SK-N-SH (cell line): Measurements from ENCODE around the gene LENG1. TPM values are rescaled to one million over a fixed set of nuclear protein-coding genes. Genes with fewer than 3 reads are reported as not detected.

Experiments
- CTCF ChIA-PET: fragments of 300-600, 350-600 bp; formaldehyde crosslinking; extraction: SDS; loops from one replicate; lab custom pipeline; 2021; lab: Yijun Ruan, JAX
- POLR2A ChIA-PET: fragments of 350-600 bp; sonication (Branson Sonifier 250); formaldehyde crosslinking; extraction: SDS; loops from one replicate; lab custom pipeline; 2020; ENCODE audit warnings: antibody characterized with exemption, inconsistent platforms; lab: Yijun Ruan, JAX
- DNase-seq: peaks from one replicate; pipeline ENCODE4 v3.0.0; 2012
- H2AFZ ChIP-seq: fragments of 200-600 bp; sonication (generic); 2 replicates; pipeline ENCODE4 v1.8.1; 2016; ENCODE audit warnings: antibody characterized with exemption, mild to moderate bottlenecking, low read depth
- H3F3A ChIP-seq: fragments of 200-600 bp; sonication (generic); replicated peaks from 2 replicates; pipeline ENCODE3; 2016; ENCODE audit warnings: antibody characterized with exemption, mild to moderate bottlenecking; ENCODE audit not compliant: insufficient read depth
- H3K27ac ChIP-seq, 2 experiments: fragments of 200-500 bp in 1 of 2; fragments of 200-600 bp in 1 of 2; sonication (Bioruptor generic) in 1 of 2; sonication (generic), shearing (Covaris generic) in 1 of 2; 2 replicates each; pipeline versions ENCODE4 v1.5.1 to v1.6.1; 2014 to 2016; ENCODE audit warnings: low read depth in 2 of 2, inconsistent platforms in 1 of 2, low read length in 1 of 2, mild to moderate bottlenecking in 1 of 2, mixed read lengths in 1 of 2
- H3K27me3 ChIP-seq: fragments of 200-600 bp; sonication (generic), shearing (Covaris generic); 2 replicates; pipeline ENCODE4 v1.6.1; 2016; ENCODE audit warnings: mixed run types; ENCODE audit not compliant: insufficient read depth
- H3K36me3 ChIP-seq, 2 experiments: fragments of 200-500 bp in 1 of 2; fragments of 200-600 bp in 1 of 2; sonication (Bioruptor generic) in 1 of 2; sonication (generic) in 1 of 2; replicated peaks in 1 of 2; 2 replicates each; pipeline versions ENCODE3 to v1.5.1; 2014 to 2016; ENCODE audit warnings: low read length in 1 of 2, mild to moderate bottlenecking in 1 of 2; ENCODE audit not compliant: insufficient read depth in 2 of 2, control insufficient read depth in 1 of 2
- H3K4me1 ChIP-seq, 2 experiments: fragments of 200-500 bp in 1 of 2; fragments of 200-600 bp in 1 of 2; sonication (Bioruptor generic) in 1 of 2; sonication (generic), shearing (Covaris generic) in 1 of 2; 2 replicates each; pipeline versions ENCODE4 v1.5.1 to v1.6.1; 2014 to 2016; ENCODE audit warnings: low read depth in 1 of 2, low read length in 1 of 2, mixed run types in 1 of 2; ENCODE audit not compliant: insufficient read depth in 2 of 2, control insufficient read depth in 1 of 2
- H3K4me2 ChIP-seq: fragments of 200-600 bp; sonication (generic), shearing (Covaris generic); 2 replicates; pipeline ENCODE4 v1.6.1; 2017; ENCODE audit warnings: mixed run types
- H3K4me3 ChIP-seq, 2 experiments: fragments of 200-500 bp in 1 of 2; fragments of 200-600 bp in 1 of 2; sonication (Bioruptor generic) in 1 of 2; sonication (generic), shearing (Covaris generic) in 1 of 2; 2 replicates each; pipeline versions ENCODE4 v1.5.1 to v1.8.1; 2014 to 2016; ENCODE audit warnings: low read depth in 2 of 2, inconsistent platforms in 1 of 2, low read length in 1 of 2, mild to moderate bottlenecking in 1 of 2, mixed read lengths in 1 of 2, moderate library complexity in 1 of 2
- H3K79me2 ChIP-seq: fragments of 200-600 bp; sonication (generic); 2 replicates; pipeline ENCODE4 v1.8.1; 2017; ENCODE audit warnings: mild to moderate bottlenecking; ENCODE audit not compliant: insufficient read depth
- H3K9ac ChIP-seq: fragments of 200-600 bp; sonication (generic); 2 replicates; pipeline ENCODE4 v1.6.1; 2017; ENCODE audit warnings: mixed run types
- H3K9me2 ChIP-seq: fragments of 200-600 bp; sonication (generic); 2 replicates; pipeline ENCODE4 v1.6.1; 2017; ENCODE audit warnings: mixed run types
- H3K9me3 ChIP-seq: fragments of 200-600 bp; sonication (generic); 2 replicates; pipeline ENCODE4 v1.6.1; 2017; ENCODE audit warnings: mixed run types, mild to moderate bottlenecking, moderate library complexity
- H4K20me1 ChIP-seq: fragments of 200-600 bp; sonication (generic); 2 replicates; pipeline ENCODE4 v1.6.1; 2017; ENCODE audit warnings: mild to moderate bottlenecking, mixed run types; ENCODE audit not compliant: insufficient read depth
- CHD2 ChIP-seq: fragments of 150-350 bp; IDR thresholded peaks from 2 replicates; pipeline ENCODE4 v1.6.1; 2018; ENCODE audit warnings: low read length; ENCODE audit not compliant: partially characterized antibody
- ELF1 ChIP-seq: IDR thresholded peaks from 2 replicates; pipeline ENCODE4 v1.4.0; 2012
- EZH2phosphoT487 ChIP-seq: fragments of 200-600 bp; sonication (generic); IDR thresholded peaks from 2 replicates; pipeline ENCODE4 v1.6.1; 2017; ENCODE audit warnings: low read depth, mixed run types, mild to moderate bottlenecking, antibody characterized with exemption, moderate library complexity, borderline replicate concordance
- FOXJ3 ChIP-seq: sonication (generic); formaldehyde crosslinking; IDR thresholded peaks from 2 replicates; pipeline ENCODE4 v1.5.1; 2020; ENCODE audit warnings: mild to moderate bottlenecking, missing genetic modification reagents
- FOXM1 ChIP-seq: IDR thresholded peaks from 2 replicates; pipeline ENCODE4 v1.4.0; 2012; ENCODE audit warnings: low read depth, mild to moderate bottlenecking
- GABPA ChIP-seq: IDR thresholded peaks from 2 replicates; pipeline ENCODE4 v1.4.0; 2012; ENCODE audit warnings: low read depth, mild to moderate bottlenecking
- GATA2 ChIP-seq: sonication (generic); formaldehyde crosslinking; IDR thresholded peaks from 2 replicates; pipeline ENCODE4 v1.5.0; 2020; ENCODE audit warnings: mild to moderate bottlenecking, missing genetic modification reagents
- JUND ChIP-seq: IDR thresholded peaks from 2 replicates; pipeline ENCODE4 v1.4.0; 2012
- MAX ChIP-seq: IDR thresholded peaks from 2 replicates; pipeline ENCODE4 v1.4.0; 2012; ENCODE audit warnings: low read depth
- MEF2A ChIP-seq: IDR thresholded peaks from 2 replicates; pipeline ENCODE4 v1.4.0; 2012; ENCODE audit warnings: low read depth, borderline replicate concordance
- MXI1 ChIP-seq: IDR thresholded peaks from 2 replicates; pipeline ENCODE4 v1.6.1; 2012; ENCODE audit warnings: mild to moderate bottlenecking, low read depth, low read length, improper control_type of control experiment
- NFIC ChIP-seq: IDR thresholded peaks from 2 replicates; pipeline ENCODE4 v1.4.0; 2012; ENCODE audit warnings: borderline replicate concordance
- NRF1 ChIP-seq: IDR thresholded peaks from 2 replicates; pipeline ENCODE4 v1.6.1; 2012; ENCODE audit warnings: low read depth, mild to moderate bottlenecking, low read length
- PBX3 ChIP-seq: IDR thresholded peaks from 2 replicates; pipeline ENCODE4; 2012
- POLR2AphosphoS5 ChIP-seq: IDR thresholded peaks from 2 replicates; pipeline ENCODE4 v1.6.1; 2012; ENCODE audit warnings: low read depth, low read length
- RCOR1 ChIP-seq: fragments of 150-350 bp; IDR thresholded peaks from 2 replicates; pipeline ENCODE4 v1.6.1; 2017; ENCODE audit warnings: antibody characterized with exemption, low read length
- REST ChIP-seq: IDR thresholded peaks from 2 replicates; pipeline ENCODE4 v1.6.1; 2012; ENCODE audit warnings: mild to moderate bottlenecking, low read depth, low read length, moderate library complexity
- RXRA ChIP-seq: IDR thresholded peaks from 2 replicates; pipeline ENCODE4 v1.4.0; 2012; ENCODE audit warnings: low read depth, mild to moderate bottlenecking, borderline replicate concordance
- SIN3A ChIP-seq: IDR thresholded peaks from 2 replicates; pipeline ENCODE4 v1.6.1; 2012; ENCODE audit warnings: low read depth, mild to moderate bottlenecking, low read length, moderate library complexity, borderline replicate concordance
- SMC3 ChIP-seq: IDR thresholded peaks from 2 replicates; pipeline ENCODE4 v1.6.1; 2012; ENCODE audit warnings: low read depth, low read length, improper control_type of control experiment
- TAF1 ChIP-seq: IDR thresholded peaks from 2 replicates; pipeline ENCODE4 v1.6.1; 2012; ENCODE audit warnings: low read depth, mild to moderate bottlenecking, low read length, moderate library complexity, borderline replicate concordance
- TEAD4 ChIP-seq: IDR thresholded peaks from 2 replicates; pipeline ENCODE4 v1.4.0; 2012; ENCODE audit warnings: mild to moderate bottlenecking, borderline replicate concordance; ENCODE audit not compliant: insufficient read depth
- USF1 ChIP-seq: IDR thresholded peaks from 2 replicates; pipeline ENCODE4 v1.4.0; 2012; ENCODE audit warnings: low read depth, borderline replicate concordance
- YY1 ChIP-seq: IDR thresholded peaks from 2 replicates; pipeline ENCODE4 v1.4.0; 2012; ENCODE audit warnings: low read depth, mild to moderate bottlenecking
- ZBTB33 ChIP-seq: IDR thresholded peaks from 2 replicates; pipeline ENCODE4 v1.4.0; 2012; ENCODE audit warnings: low read depth, borderline replicate concordance
- WGBS: methylation state at CpG from one replicate; pipeline ENCODE4 v1.1.6; 2017; ENCODE audit warnings: low lambda C conversion rate; 5-methylcytosine and 5-hydroxymethylcytosine counted together
- polyA plus RNA-seq, 3 experiments: library from polyadenylated mRNA; depleted of rRNA; stranded (reverse); fragments of >200 nt; gene quantifications; 2 replicates each; pipeline ENCODE4 v1.2.3, GENCODE V29; 2012

LENG1 gene
- 7.7 and 11.4 TPM in 2 replicates for polyA plus RNA-seq (2012; rRNA removed)
- polyA plus RNA-seq (2012; cell fraction: cytosol; rRNA removed): 8.3 and 8.4 TPM in 2 replicates
- polyA plus RNA-seq (2012; cell fraction: nucleus; rRNA removed): 7.5 and 10.1 TPM in 2 replicates

- peak within 1 kb of the TSS; percentile 83 to 92 for H3K4me3 ChIP-seq
- H3K4me2 ChIP-seq: peak within 1 kb of the TSS; percentile 94
- H3F3A ChIP-seq: peaks cover 4% of the 10 kb centered on the region
- H3K4me1 ChIP-seq: peaks cover 7 to 19% of the 10 kb centered on the region in 2 experiments; a peak in 2 of 4 replicates
- POLR2A ChIA-PET: interaction anchor here (0.6 to 1.7 kb wide), 4 partner anchors 9 to 30 kb away, joined by 3 to 9 read pairs (median 5); partner anchors contain the start of genes CNOT3 and MBOAT7
- peak within 1 kb of the TSS; percentile 97 for H3K27ac ChIP-seq
- peaks cover 21 to 26% of the 10 kb centered on the region in 2 experiments for H3K36me3 ChIP-seq
- CTCF ChIA-PET: interaction anchor here (0.6 to 2.3 kb wide), 8 partner anchors 9 to 130 kb away, joined by 3 to 13 read pairs (median 4); partner anchors contain the start of genes PRPF31, TFPT and TMC4
- no peaks in the 10 kb centered on the region for H3K9me3 ChIP-seq
- H2AFZ ChIP-seq: peak within 1 kb of the TSS; percentile 92
- H3K27me3 ChIP-seq: no peaks in the 10 kb centered on the region
- peaks cover 19% of the 10 kb centered on the region; the same call in 1 of the 2 replicates for H3K79me2 ChIP-seq
- WGBS: 2% methylated on average over 40 of the region's 72 CpGs
- no peaks in the 10 kb centered on the region for H3K9me2 ChIP-seq
- no peaks in the 10 kb centered on the region for H4K20me1 ChIP-seq
- peak; percentile 97 for DNase-seq
- peak within 1 kb of the TSS; percentile 88 for H3K9ac ChIP-seq
- TF ChIP-seq MEF2A (no peak), FOXJ3 (CRISPR knock-in tag) (no peak), REST (0 out of 2 replicates have a peak, but pooled peaks have one; percentile 24), MAX (peak; percentile 94), RCOR1 (no peak), ELF1 (peak; percentile 89), RXRA (no peak), NRF1 (peak; percentile 90), POLR2AphosphoS5 (peak; percentile 45; the same call in 1 of the 2 replicates), TEAD4 (no peak), TAF1 (peak; percentile 34; the same call in 1 of the 2 replicates), FOXM1 (no peak), EZH2phosphoT487 (no peak), CHD2 (peak; percentile 97), MXI1 (peak; percentile 85), USF1 (no peak), NFIC (no peak), PBX3 (peak; percentile 96), SIN3A (peak; percentile 97), SMC3 (no peak), JUND (no peak), GATA2 (CRISPR knock-in tag) (no peak), GABPA (peak; percentile 81), ZBTB33 (no peak), YY1 (peak; percentile 83)
Measured at GRCh38 chr19:54159352-54160181, at the start of gene LENG1. Gene LENG1, minus strand, starts transcription at chr19:54159721. Its CDS starts 26 bp downstream, at chr19:54159695.
